HG03039 (cell line): ENCODE data around the gene ALCAM.

Source experiments
- ATAC-seq: cut with Tn5 transposase; IDR thresholded peaks from one replicate; pipeline ENCODE4 v1.9.1; 2021; ENCODE audit warnings: mild to moderate bottlenecking, moderate library complexity; ENCODE audit not compliant: unreplicated experiment

ALCAM gene

GRCh38 chr3:105521770-105522169 lies 155.1 kb downstream of the ALCAM start:
- ATAC-seq: no peak

- no peak for ATAC-seq
These were observed 156.8 kb downstream of the ALCAM start for GRCh38 chr3:105523501-105523900.

GRCh38 chr3:105525531-105525930 lies 158.8 kb downstream of the ALCAM start:
- no peak for ATAC-seq

DNA sequence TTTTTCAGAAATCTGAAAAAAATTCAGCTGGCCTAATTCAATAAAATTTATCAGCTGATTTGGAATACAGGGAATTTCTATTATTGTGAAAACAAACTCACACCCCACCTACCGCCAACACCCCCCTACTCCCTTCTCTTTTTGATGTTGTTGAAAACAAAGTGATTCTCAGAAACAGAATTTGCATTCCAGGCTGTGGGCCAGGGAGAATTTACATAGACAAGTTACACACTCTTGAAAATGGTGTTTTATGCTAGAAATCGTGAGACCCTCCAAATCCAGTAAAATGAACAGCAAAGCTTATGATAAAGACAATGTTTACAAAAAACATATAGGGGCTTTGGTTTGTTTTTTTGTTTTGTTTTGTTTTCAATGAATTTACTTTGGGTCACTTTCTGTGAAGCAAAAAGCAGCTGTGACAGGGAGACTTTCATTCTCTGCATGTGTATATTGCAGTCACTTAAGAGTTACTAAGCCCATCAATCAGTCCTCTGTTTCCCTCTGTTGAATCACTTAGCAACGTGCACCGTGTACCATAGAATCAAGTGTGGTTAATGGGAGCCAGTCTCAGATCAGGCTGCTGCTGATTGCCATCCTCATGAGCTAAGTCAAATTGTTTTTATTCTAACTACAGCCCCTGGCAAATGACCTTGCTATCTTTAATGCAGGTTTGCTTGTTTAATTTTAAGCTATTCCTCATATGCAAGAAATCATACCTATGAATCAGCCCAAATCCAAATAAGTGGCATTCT lies 159.8 kb downstream of the ALCAM start:
- no peak for ATAC-seq

- no peak for ATAC-seq
These were observed 160.8 kb downstream of the ALCAM start for GRCh38 chr3:105527535-105527934.

DNA sequence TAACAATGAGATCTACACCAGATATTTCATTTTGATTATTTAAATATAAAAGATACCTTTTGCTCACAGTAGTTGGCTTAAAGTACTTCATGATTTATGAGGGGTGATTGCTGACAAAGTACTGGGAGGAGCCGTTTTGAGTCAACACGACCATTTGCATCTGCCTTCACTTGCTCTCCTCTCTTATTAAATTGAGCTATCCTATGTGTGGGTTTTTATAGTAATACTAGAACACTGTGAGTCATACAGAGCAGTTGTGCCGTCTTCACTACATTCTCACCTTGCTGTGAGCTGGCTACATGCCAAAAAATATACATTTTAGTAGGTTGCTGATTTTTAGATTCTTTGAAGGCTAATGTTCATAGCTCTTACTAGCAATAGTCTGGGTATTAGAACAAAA lies 161.2 kb downstream of the ALCAM start:
- peak; percentile 79 for ATAC-seq

DNA sequence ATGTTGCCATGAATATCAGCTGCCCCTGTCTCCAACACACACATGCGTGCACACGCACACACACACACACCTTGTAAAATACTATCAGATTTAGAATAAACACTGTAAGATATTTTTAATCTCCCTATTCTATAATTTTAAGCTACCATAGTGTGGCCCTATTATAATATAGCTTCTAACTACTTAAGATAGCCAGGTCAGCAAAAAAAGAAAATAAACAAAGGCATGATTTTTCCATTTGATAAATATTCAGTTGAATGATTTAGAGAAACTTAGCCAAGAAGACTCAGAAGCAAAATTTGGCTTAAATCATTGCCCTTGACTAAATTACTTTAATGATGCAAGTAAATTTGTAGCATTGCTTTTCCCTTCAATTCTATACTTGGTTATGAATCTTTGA lies 162.2 kb downstream of the ALCAM start:
- ATAC-seq: no peak

GRCh38 chr3:105529456-105529855 lies 162.7 kb downstream of the ALCAM start:
- no peak for ATAC-seq

DNA sequence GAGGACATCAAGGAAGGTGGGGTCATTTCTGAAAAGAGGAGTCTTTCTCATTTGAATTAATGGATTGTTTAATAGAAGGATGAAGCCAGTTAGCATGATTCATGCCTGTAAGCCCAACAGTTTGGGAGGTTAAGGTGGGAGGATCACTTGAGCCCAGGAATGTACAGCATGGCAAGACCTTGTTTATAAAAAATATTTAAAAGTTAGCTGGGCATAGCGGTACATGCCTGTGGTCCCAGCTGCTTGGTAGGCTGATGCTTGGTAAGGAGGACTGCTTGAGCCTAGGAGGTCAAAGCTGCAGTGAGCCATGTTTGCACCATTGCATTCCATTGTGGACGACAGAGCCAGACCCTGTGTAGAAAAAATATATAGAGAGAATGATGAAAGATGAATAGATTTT lies 165.5 kb downstream of the ALCAM start:
- ATAC-seq: no peak

- ATAC-seq: no peak
These were observed 167.3 kb downstream of the ALCAM start for GRCh38 chr3:105533960-105534359.

GRCh38 chr3:105534491-105534890 lies 167.8 kb downstream of the ALCAM start:
- no peak for ATAC-seq

GRCh38 chr3:105537371-105538080 lies 170.8 kb downstream of the ALCAM start:
- no peak for ATAC-seq

- no peak for ATAC-seq
These were observed 171.8 kb downstream of the ALCAM start for GRCh38 chr3:105538483-105538882.

GRCh38 chr3:105539897-105540296 lies 173.2 kb downstream of the ALCAM start:
- no peak for ATAC-seq

DNA sequence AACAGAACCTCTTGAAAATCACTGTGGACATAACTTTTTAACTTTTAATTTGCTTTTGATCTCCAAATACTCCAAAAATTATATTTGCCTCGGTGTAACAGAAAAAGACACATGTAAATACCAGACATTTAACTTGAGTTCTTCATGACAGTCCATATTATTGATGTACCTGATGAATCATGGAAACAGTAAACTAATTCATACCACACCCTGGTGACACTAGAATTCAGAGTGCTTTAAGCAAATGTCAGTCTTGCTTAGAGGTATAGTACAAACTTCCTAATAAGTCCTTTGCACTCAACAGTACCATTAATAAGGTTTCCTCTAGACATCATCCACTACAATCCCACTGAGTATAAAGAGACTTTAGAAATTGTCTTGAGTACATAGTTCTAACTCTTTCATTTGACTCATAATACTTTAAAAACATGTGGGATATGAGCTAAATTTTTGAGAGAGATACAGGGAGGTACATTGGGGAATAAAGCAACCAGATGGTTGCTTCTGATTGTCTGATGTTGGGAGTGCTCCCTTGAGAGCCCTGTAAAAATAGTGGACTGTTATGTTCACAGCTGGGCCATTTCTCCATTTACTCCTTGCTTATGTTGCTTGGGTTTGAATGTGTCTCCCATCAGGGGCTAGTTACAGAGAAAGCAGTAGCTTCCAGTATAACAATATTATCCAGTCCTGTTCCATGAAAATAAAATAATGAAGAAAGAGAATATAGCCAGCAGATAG lies 175.7 kb downstream of the ALCAM start:
- ATAC-seq: no peak

- no peak for ATAC-seq
These were observed 178.3 kb downstream of the ALCAM start for GRCh38 chr3:105545051-105545450.

- ATAC-seq: no peak
These were observed 187.1 kb downstream of the ALCAM start for GRCh38 chr3:105553851-105554250.

GRCh38 chr3:105555206-105555605 lies 188.5 kb downstream of the ALCAM start:
- ATAC-seq: no peak

DNA sequence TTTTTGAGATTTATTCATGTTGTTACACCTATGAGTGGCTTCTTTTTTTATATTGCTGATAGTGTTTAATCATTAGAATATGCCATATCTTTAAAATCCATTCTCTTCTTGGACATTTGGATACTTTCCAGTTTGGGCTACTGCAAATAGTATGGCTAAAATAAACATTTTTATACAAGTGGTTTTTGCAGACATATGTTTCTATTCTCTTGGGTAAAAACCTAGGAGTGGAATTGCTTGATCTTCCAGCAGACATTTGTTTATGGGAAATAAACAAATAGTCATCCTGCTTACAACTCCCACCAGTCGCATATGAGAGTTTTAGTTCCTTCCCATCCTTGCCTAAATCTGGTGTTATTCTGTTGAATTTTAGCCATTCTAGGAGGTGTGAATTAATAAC lies 193.1 kb downstream of the ALCAM start:
- no peak for ATAC-seq

GRCh38 chr3:105561876-105562275 lies 195.2 kb downstream of the ALCAM start:
- ATAC-seq: no peak

- ATAC-seq: no peak
These were observed 198.0 kb downstream of the ALCAM start for GRCh38 chr3:105564546-105565288.
